Large intestine (tissue), 3 donors: ENCODE results near the gene FSTL4. TPM values are rescaled to one million over a fixed set of nuclear protein-coding genes. Genes with fewer than 3 reads are reported as not detected.

Experiments
- DNase-seq, 2 donors: peaks; one replicate each; pipeline versions ENCODE4 v3.0.0 to v3.0.0-alpha.2; 2013
- H3K27ac ChIP-seq: one replicate; pipeline ENCODE4 v1.5.1; 2013; ENCODE audit warnings: low read length
- H3K27me3 ChIP-seq: 2 replicates; pipeline ENCODE4 v1.6.1; 2013; ENCODE audit warnings: low read length; ENCODE audit not compliant: control insufficient read depth, insufficient read depth
- H3K36me3 ChIP-seq: 2 replicates; pipeline ENCODE4 v1.6.1; 2013; ENCODE audit warnings: low read length; ENCODE audit not compliant: control insufficient read depth, insufficient read depth
- H3K4me1 ChIP-seq: one replicate; pipeline ENCODE4 v1.6.1; 2013; ENCODE audit warnings: low read length; ENCODE audit not compliant: control insufficient read depth, insufficient read depth
- H3K4me3 ChIP-seq: one replicate; pipeline ENCODE4 v1.5.1; 2013; ENCODE audit warnings: low read length
- H3K9me3 ChIP-seq: one replicate; pipeline ENCODE4 v1.6.1; 2013; ENCODE audit warnings: mild to moderate bottlenecking, low read depth, low read length, moderate library complexity; ENCODE audit not compliant: control insufficient read depth
- WGBS: methylation state at CpG from one replicate; pipeline ENCODE4 v1.1.5; 2013; ENCODE audit warnings: low lambda C conversion rate; ENCODE audit not compliant: insufficient coverage; 5-methylcytosine and 5-hydroxymethylcytosine counted together
- polyA plus RNA-seq: library from polyadenylated mRNA; unstranded; fragments of 120-200 nt; gene quantifications from one replicate; pipeline ENCODE4 v1.2.1, GENCODE V29; 2013

FSTL4 gene
- polyA plus RNA-seq, 1 donor, result 1.4 TPM

DNA sequence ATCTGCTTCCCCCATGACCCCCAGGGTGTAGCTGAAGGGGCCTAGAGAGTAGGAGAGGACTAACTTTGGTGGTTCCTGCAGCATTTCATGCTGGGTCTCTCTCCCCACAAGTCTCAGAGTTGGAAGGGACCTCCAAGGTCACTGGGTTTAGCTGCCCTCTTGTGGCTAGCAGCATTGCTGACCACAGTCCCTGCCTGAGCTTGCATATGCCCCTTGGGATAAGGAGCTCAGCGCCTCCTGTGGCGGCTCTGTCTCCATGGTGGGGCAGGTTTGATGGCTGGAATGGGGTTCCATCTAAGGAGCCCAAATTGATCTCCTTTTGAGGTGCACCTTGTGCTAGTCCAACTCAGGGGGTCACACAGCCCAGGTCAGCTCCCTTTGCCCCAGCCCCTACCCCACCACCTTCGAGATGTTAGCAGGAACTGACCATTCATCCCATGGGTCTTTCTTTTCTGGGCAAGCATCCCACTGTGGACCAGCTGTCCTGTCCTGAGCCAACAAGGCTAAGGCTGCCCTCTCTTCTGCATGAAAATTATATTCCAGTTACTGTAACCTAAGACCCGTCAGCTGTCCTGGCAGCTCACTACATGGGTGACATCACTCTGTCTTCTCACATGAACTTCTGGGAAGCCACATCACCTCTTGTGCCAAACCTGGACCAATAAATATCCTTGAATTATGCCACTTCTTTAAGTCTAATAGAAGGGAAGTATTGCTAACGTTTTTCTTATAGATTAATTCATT is 364.3 kb downstream of the FSTL4 start:
- WGBS, result no CpG with 5 or more reads among the region's 5 CpGs
- Histone ChIP-seq H3K36me3 (no peaks in the 10 kb centered on the region), H3K27me3 (no peaks in the 10 kb centered on the region), H3K4me1 (peaks cover 45% of the 10 kb centered on the region), H3K27ac (no peak overlapping the region), H3K9me3 (no peaks in the 10 kb centered on the region), H3K4me3 (no peak overlapping the region)
- DNase-seq, result no peak

DNA sequence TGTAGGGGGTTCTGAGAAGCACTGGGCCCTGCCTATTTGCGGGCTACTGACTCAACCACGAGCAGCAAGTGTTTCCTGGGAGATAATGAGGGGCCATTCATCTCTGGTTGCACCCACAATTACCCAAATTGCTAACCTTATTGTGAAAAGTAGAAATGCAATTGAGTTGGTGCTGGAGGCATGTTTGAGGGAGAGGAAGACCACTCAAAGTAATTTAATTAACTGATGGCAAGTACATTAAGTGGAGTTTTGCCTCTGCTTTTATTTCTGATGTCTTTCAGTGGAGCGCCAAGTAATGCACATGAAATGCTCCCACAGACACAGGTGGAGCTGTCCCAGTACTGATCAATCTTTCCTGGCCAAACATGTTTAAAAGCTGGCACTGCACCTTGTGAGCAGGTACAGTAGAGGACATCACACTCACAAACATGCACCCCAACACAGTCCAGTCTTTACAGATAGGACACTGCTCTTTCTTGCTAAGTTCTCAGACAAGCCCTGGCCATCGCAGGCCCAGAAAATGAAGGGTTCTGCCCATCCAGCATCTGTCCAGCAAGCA is 365.1 kb downstream of the FSTL4 start:
- Histone ChIP-seq H3K27ac (no peak overlapping the region), H3K9me3 (no peaks in the 10 kb centered on the region), H3K4me1 (peaks cover 38% of the 10 kb centered on the region), H3K4me3 (no peak overlapping the region), H3K36me3 (no peaks in the 10 kb centered on the region), H3K27me3 (no peaks in the 10 kb centered on the region)
- no peak for DNase-seq
- 70% methylated on average over 2 of the region's 4 CpGs for WGBS

DNA sequence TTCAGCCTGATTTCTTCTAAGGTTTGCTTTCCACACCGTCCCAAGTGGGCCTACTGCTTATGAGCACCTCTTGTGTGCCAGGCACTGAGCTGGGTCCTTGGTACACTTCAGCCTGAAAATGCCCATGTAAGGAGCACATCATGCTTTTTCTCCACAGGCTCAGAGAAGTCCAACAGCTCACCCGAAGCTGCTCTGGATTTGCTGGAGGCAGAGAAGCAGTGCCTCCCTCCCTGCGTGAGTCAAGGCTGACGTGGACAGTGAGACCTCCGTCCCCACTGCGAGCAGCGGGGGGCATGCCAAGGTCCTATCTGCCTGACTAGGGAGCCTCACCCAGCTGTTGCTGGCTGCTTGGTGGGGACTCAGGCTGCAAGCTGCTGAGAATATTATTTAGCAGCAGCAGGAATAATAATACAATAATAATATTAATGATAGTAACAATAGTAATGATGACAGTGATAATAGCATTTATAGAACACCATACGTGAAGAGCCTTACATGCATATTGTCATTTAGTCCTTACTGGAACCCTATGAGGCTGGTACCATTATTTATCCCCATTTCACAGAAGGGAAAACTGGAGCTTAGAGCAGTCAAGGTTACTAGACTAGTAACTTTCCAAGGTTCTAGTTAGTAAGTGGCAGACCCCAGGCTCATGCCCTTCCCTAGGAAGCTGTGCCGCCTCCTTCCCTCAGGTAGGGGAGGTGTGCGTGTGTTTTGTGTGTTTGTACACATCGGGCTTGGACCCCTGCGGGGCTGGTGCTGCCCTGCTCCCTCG is 365.8 kb downstream of the FSTL4 start:
- WGBS, result no CpG with 5 or more reads among the region's 13 CpGs
- H3K4me1 ChIP-seq, result peaks cover 37% of the 10 kb centered on the region
- no peak overlapping the region for H3K27ac ChIP-seq

DNA sequence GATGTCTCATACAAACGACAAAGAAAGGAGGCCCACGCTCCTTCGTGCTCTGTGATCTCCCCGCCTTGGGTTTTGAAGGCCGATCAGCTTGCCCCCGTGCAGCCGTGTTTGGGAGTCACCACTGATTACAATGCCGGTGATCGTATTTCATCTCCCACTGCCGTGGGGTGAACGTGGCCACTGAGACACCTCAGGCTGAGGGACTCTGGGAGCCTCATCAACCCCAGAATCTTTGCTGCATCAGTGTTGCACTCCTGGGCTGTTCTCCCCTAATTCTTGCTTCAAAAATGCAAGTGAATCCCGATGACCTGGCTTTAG is 366.3 kb downstream of the FSTL4 start:
- H3K27ac ChIP-seq, result no peak overlapping the region
- no peaks in the 10 kb centered on the region for H3K36me3 ChIP-seq
- no peaks in the 10 kb centered on the region for H3K27me3 ChIP-seq
- no peak overlapping the region for H3K4me3 ChIP-seq
- WGBS, result no CpG with 5 or more reads among the region's 12 CpGs
- H3K9me3 ChIP-seq, result no peaks in the 10 kb centered on the region
- no peak for DNase-seq
- H3K4me1 ChIP-seq, result peaks cover 32% of the 10 kb centered on the region

More for the DNA sequence above, 365.8 kb downstream of the FSTL4 start:
- Histone ChIP-seq H3K27me3 (no peaks in the 10 kb centered on the region), H3K36me3 (no peaks in the 10 kb centered on the region), H3K9me3 (no peaks in the 10 kb centered on the region), H3K4me3 (no peak overlapping the region)
- DNase-seq, result no peak

DNA sequence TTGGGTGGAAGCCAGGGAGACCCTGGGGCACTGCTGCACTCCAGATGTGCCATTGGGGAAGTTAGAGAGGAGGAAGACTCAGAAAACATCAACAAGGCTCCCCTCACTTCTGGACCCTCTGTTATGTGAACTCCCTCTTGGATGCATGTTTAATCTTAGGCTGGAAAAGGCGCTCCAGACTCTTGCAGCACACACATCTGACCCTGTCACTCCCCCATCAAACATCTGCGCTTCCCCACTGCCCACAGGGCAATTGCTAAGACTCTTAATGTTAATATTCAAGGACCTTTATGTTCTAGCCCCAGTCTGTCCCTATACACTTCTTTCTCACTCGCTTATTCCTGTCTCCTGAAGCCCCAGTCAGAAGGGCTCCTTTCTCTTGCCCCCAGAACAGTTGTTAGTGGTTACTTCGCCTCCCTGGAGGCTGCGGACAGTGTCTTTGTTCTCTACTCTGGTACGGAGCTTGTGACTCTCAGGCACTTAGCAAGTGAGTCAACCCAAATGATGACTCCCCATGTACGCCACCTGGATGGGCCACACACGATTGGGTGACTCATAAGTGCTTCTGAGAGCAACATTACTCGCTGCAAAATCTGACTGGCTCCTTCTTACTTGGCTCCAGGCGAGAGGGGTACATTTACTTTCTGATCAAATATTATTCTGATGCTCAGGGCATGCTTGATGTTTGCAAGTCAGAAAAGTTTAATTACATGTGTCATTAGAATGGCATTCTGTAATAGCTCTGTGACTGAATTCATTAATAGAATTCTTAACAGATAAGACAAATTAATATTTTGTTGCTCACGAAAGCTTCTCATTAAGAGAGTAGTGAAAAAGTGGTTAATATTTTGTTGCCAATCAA is 366.9 kb downstream of the FSTL4 start:
- Histone ChIP-seq H3K4me1 (peaks cover 26% of the 10 kb centered on the region), H3K27me3 (no peaks in the 10 kb centered on the region), H3K36me3 (no peaks in the 10 kb centered on the region), H3K4me3 (no peak overlapping the region), H3K27ac (no peak overlapping the region), H3K9me3 (no peaks in the 10 kb centered on the region)
- DNase-seq, result no peak
- 100% methylated on average over 1 of the region's 11 CpGs for WGBS

DNA sequence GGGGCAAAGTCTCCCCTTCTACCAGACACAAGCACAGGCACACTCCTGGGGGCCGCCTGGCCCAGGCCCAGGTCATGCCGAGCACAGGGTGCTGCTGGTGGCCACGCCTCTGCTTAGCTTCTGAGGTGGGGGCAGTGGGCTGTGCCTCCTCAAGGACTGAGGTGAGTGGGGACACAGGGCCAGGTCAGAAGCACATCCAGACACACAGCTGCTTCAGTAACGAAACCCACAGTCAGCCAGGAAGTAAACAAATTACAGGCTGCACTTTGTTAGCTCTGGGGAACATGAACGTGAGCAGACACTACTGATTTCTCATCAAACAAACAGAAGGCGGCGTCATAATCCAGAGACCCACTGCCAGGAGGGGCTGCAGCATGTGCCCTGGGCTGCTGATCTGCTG is 368.1 kb downstream of the FSTL4 start:
- H3K9me3 ChIP-seq, result no peaks in the 10 kb centered on the region
- DNase-seq, result peak; percentile 49 to 79
- no peak overlapping the region for H3K27ac ChIP-seq
- WGBS, result no CpG with 5 or more reads among the region's 7 CpGs
- no peaks in the 10 kb centered on the region for H3K36me3 ChIP-seq
- H3K27me3 ChIP-seq, result no peaks in the 10 kb centered on the region
- no peak overlapping the region for H3K4me3 ChIP-seq
- peaks cover 16% of the 10 kb centered on the region for H3K4me1 ChIP-seq

DNA sequence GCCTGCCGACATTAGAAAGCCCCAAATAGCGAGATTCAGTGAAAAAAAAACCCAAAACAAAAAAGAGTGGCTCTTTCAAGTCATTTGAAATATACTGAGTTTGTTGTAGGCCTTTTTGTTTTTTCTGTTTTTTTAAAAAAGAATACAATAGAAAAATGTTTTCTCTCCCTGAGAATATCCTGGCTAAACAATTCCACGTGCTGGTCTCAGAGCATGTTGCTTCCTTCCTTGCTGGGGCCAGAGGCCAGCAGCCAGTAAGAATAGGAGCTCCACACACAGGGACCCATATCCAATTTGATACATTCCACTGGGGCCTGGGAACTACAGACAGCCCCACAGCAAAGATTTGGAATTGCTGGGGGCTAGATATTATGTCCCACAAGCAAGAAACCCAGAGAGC is 369.1 kb downstream of the FSTL4 start:
- DNase-seq, result no peak
- no peak overlapping the region for H3K27ac ChIP-seq
- WGBS, result no CpG with 5 or more reads among the region's 3 CpGs
- no peaks in the 10 kb centered on the region for H3K27me3 ChIP-seq
- no peaks in the 10 kb centered on the region for H3K9me3 ChIP-seq
- H3K4me3 ChIP-seq, result no peak overlapping the region
- H3K36me3 ChIP-seq, result no peaks in the 10 kb centered on the region
- peaks cover 11% of the 10 kb centered on the region for H3K4me1 ChIP-seq

DNA sequence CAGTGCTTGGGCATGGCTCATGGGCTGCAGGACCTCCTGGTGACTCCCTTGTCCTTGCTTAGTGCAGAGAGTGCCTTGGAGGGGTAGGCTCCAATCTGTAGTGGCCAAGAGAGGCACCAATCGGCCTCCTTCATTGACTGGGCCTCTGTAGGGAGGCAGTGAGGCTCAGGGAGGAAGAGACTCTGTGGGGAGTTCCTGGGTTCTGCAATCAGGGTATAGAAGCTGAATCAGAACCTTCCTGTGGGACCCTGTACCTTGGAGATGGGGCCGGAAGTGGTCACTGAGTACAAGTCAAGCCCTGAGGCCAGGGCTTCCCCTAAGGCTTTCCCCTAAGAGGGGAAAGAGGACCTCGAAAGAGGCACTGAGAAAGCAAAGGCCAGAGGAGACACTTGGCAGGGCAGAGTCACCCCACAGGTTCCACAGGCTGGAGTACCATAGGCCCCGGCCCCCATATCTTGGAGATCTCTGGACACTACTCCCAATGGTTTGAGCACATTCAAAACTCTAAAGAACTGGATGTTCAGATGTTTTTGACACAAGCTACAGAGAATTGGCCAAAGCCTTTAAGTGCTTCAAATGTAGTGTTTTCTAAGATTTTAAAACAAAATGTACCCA is 370.0 kb downstream of the FSTL4 start:
- no CpG with 5 or more reads among the region's 4 CpGs for WGBS
- H3K9me3 ChIP-seq, result no peaks in the 10 kb centered on the region

DNA sequence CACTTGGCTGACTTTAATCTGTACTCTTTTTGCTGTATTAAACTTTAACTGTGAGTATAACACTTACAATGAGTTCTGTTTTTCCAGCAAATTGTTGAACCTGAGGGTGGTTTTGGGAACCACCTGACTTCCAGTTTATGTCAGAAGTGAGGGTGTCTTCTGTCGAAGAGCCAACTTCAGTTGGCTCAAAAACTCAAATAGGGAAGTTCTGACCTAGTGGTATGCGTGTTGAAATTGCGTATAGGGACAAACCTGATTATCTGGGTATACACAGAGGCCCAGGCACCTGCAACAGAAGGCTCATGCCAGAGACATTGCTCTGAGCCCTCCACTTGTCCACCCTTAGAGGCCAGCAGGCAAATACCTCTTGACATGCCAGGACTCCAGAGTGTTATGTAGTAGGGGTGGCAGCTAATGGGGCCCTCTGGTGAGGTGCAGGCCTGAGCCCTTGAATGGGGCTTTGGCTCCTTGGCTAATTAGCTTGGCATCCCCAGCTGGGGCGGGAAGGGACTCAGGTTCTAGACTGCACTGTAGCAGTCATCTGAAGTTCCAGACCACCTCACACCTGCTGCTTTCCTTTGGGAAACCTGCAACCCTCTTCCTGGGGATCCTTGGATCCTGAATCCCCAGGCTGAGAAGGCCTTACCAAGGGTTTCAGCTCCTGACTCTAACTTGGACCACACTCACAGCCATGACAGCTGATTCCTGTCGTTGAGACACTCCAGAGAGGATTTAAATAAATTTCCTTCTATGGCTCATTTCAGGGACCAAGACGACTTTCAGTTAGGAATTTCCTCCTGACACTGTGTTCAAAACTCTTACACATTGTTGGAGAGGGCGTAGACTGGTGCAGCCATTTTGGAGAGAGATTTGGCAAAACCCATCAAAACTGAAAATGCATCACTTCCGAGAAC is 370.9 kb downstream of the FSTL4 start:
- no peak overlapping the region for H3K27ac ChIP-seq
- no peaks in the 10 kb centered on the region for H3K9me3 ChIP-seq
- peaks cover 11% of the 10 kb centered on the region for H3K4me1 ChIP-seq
- no peak overlapping the region for H3K4me3 ChIP-seq
- WGBS, result no CpG with 5 or more reads among the region's 8 CpGs
- H3K36me3 ChIP-seq, result no peaks in the 10 kb centered on the region
- peaks cover 3% of the 10 kb centered on the region for H3K27me3 ChIP-seq
- no peak for DNase-seq

More for the DNA sequence above, 370.0 kb downstream of the FSTL4 start:
- H3K4me1 ChIP-seq, result peaks cover 11% of the 10 kb centered on the region
- peaks cover under 1% of the 10 kb centered on the region for H3K27me3 ChIP-seq
- no peak for DNase-seq
- H3K4me3 ChIP-seq, result no peak overlapping the region
- no peak overlapping the region for H3K27ac ChIP-seq
- H3K36me3 ChIP-seq, result no peaks in the 10 kb centered on the region
